CD4-positive, alpha-beta T cell treated with Interleukin-6 at 100 ng/mL for 8 hours (primary cell): ENCODE measurements around the gene PSD2.
"Not testable (repeated sequence)": the region's sequence is repeated elsewhere in the genome, so short reads cannot be mapped to it uniquely, and the experiment has no call there.

ENCODE experiments used
- DNase-seq: peaks from one replicate; pipeline ENCODE4 v3.0.0-alpha.2; 2020; ENCODE audit warnings: mixed read lengths, low spot score

Gene PSD2

DNA sequence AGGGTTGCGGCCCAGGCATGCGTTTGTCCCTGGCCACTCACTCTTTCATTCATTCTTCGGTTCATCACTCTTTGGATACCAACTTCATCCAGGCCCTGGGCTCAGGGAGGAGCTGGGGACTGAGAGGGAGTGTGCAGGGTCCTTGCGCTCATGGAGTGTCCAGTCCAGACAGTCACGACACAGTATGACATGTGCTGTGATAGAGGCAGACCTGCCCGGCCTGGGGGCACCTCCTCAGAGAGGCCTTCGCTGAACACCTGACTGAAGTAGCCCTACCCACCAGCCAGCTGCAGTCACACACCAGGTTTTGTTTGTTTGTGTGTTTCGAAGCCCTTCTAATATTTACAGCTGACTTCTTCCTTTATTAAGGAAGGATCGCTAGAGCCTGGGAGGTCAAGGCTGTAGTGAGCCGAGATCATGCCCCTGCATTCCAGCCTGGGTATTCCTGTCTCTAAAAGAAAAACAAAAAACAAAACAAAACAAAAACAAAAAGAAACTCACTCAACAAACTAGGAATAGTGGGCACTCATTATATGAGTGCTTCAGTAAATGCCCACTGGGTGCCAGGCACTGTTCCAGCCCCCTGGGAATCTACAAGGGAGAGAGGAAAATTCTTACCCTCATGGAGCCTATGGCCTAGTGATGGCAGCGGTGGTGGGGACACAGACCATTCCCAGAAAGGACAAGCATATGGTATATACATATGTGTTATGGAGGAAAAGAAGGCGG is 6.3 kb upstream of the PSD2 start:
- DNase-seq = no peak

DNA sequence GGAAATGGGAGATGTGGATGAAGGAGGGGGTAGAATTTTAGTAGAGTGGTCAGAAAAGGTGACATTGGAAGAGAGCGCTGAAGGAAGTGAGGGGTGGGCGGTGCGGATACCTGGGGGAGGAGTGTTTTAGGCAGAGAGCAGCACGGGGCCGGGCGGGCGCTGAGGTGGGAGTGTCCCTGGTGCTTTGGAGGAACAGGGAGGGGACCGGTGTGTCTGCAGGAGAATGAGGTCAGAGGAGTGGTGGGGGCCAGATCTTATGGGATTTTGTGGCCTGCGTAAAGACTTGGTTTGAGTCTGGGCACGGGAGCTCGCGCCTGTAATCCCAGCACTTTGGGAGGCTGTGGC is 5.8 kb upstream of the PSD2 start:
- DNase-seq = no peak

GRCh38 chr5:139792218-139792617 is 3.4 kb upstream of the PSD2 start:
- no peak for DNase-seq

DNA sequence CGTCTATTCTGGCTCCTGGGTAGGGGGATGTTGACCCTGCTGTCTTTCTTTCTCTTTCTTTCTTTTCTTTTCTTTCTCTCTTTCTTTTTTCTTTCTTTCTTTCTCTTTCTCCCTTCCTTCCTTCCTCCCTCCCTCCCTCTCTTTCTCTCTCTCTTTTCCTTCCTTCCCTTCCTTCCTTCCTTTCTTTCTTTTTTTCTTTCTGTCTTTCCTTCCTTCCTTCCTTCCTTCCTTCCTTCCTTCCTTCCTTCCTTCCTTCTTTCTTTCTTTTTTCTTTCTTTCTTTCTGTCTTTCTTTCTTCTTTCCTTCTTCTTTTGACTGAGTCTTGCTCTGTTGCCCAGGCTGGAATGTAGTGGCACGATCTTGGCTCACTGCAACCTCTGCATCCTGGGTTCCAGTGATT is 3.0 kb upstream of the PSD2 start:
- not testable (repeated sequence) for DNase-seq

DNA sequence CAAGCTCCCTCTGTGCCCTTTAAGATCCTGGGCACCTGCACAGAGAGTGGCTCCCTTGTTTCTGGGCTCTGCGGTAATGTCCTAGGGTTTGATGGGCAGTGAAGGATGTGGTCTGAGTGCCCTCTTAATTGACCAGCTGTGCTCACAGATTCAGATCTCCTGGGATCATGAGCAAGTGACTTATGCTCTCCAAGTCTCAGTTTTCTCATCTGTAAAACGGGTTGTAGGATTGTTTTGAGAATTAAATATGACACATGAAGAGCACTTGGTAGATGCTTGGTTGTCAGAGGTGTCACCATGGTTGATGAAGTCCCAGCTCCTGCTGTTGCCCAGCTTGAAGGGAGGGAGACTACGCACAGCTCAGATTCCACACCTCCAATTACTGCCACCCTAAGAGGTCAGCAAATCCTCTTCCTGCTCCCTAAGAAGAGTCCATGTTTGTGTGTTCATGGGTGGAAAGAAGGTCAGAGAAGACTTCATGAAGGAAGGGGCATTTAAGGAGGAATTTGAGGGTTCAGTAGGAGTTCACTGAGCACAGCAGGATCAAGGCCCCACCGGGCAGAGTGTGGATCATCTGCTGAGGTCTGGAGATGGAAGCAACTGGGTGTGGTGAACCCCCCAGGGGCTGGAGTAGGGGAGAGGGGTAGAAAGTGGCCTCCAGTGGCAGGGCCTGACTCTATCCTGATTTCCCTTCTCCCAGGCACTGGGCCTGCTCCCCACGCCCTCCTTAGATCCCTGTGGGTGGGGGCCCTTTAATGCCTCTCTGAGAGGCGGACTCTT is 1.4 kb upstream of the PSD2 start:
- no peak for DNase-seq

- no peak for DNase-seq
Observed at GRCh38 chr5:139796061-139796806, 626 bp downstream of the PSD2 start.

- DNase-seq = no peak
Observed at GRCh38 chr5:139797335-139797734, 1.7 kb downstream of the PSD2 start.

GRCh38 chr5:139797856-139798510 is 2.4 kb downstream of the PSD2 start:
- no peak for DNase-seq

DNA sequence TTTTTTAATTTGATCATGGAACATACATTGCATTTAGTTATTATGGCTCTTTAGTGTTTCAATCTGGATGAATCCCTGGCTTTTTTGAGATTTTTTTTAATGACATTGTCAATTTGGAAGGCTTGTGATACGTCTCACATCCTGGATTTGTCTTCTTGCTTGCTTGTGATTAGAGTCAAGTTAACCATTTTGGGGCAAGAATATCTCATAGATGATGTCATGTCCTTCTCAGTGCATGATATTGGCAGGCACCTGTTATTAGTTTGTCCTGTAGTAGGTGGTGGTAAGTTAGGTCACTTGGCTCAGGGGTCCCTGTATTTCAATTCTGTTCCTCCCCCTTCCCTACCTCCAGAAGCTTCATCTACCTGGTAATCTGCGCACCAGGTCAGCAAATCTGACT is 3.3 kb downstream of the PSD2 start:
- DNase-seq = no peak

DNA sequence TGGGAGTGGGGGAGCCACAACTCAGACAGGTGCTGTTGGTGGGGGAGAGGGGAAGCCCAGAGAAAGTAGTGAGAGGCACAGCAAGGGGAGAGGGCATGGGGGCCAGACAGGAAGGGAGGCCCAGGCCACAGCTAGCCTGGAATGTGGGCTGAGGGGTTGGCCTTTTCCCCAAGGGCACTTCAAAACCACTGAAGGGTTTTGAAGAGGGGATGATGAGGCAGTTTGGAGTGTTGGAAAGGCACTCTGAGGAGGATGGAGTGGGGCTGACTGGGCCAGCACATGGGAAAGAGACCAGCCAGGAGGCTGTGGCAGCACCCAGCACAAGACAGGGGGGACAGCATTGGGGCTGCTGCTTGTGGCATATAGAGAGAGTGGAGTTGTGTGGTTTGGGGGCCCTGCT is 3.8 kb downstream of the PSD2 start:
- no peak for DNase-seq

DNA sequence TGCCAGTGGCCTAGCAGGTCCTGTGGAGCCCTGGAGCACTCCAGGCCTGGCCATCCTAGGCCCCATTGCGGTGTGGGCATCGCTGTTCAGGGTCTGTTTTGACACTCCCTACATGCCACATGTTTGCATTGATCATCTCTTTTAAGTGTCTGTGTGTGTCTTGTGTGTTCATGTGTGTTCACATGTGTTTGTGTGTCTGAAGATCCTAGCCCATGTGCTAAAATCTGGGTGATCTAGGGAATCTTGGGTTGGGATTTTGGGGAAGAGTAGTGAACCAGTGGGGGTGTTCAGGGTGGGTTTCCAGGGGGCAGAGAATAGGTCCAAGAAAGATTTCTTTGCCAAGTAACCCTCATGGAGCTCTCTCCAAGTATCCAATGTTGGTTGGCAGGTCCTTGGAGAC is 8.4 kb downstream of the PSD2 start:
- no peak for DNase-seq

DNA sequence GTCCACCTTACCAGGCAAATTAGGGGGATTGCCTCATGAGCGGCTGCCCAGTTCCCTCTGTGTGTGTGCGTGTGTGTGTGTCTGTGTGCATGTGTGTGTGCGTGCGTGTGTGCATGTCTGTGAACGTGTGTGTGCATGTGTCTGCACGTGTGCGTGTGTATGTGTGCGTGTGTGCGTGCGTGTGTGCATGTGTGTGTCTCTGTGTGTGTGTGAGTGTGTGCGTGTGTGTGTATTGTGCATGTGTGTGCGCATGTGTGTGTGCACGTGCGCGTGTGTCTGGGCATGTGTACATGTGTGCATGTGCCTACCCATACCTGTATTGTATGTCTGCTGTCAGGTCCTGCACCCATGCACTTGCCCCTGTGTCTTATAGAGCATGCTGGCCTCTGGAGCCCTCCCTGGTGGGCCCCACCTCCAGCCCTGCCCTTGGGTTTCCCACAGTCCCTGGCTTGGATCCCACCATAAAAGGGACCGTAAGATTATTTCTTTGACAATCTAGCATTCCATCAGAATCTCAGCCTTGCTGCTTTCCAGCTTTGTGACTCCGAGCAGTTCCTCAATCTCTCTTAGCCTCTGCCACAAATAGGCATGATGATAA is 9.3 kb downstream of the PSD2 start:
- no peak for DNase-seq

DNA sequence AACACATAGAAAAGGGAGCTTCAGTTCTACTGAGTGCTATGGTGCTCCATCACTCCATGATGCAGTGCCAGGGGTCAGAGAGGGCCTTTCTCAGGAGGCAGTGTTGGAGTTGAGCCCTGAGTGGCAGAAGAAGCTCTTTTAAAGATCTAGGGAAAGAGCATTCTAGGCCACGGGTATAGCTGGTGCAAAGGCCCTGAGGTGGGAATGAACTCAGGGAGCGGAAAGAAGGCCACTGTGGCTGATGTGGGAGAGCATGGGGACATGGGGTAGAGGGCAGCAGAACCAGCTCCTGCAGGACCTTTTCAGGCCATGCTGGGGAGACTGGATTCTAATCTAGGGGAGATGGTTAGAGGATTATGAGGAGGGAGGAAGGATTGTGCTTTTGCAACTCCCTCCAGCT is 9.9 kb downstream of the PSD2 start:
- DNase-seq = no peak

DNA sequence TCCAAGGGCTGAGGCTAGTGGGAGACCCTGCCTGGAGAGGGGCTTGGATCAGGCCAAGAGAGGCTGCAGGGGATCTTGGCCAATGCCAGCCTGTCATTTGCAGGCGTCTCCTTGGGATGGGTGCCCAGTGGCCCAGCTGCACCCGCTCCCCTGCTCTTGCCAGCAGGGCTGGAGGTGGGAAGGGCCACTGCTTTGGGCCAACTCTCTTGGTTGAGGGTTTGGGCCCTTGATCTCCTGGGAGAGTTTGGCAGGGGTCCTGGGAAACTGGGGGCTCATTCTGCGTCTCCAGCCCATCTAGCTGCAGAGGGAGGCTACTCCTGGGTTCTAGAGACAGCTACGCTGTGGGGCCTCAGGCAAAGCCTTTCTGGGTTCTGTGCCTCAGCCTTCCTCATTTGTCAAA is 10.5 kb downstream of the PSD2 start:
- DNase-seq = no peak

DNA sequence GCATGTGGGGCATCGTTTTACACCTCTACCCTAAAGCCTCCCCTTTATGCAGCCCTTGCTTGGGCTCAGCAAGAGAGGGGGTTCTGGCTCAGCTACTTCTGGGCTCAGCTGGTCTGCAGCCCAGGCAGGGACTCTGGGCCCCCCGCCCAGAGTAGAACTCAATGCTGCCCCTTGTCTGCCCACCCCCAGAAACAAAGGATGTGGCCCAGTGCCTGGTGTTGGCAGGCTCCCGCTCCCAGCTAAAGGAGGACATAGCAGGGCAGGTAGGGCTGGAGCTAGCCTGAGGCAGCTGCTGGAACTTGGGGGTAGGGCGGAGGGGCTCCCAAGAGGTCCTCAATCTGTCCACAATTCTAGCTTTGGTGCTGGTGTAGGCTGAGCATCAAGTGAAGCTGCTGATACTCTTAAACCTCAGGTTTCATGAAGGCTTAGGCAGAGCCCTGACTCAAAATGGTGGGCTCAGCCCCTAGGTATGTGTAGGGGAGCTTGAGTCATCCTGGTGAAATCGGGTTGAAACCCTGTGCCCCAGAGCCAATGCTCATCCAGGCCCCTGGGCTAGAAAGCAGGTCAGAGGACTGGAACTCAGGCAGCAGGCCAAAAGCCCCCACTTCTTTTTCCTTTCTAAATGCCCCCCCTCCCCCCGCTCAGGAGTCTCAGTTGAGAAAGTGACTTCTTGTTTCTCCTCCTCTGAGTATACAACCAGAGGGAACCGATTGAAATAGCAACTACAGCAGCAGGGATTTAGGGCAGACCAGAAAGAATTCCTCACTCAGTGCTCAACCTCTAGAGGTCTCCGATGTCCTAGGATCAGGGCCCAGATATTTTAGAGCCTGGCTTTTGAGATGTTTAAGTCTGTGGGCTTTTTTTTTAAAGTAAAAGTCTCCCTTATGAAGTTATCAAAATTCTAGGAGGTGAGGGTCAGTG is 11.4 kb downstream of the PSD2 start:
- DNase-seq = no peak

GRCh38 chr5:139807647-139808030 is 12.0 kb downstream of the PSD2 start:
- DNase-seq = no peak

- DNase-seq = no peak
Observed at GRCh38 chr5:139808481-139809330, 13.1 kb downstream of the PSD2 start.

- no peak for DNase-seq
Observed at GRCh38 chr5:139809331-139809810, 13.8 kb downstream of the PSD2 start.

GRCh38 chr5:139810341-139811273 is 15.0 kb downstream of the PSD2 start:
- DNase-seq = no peak
